VCaP (cell line): ENCODE data around the gene CDH18.

Experiments
- H3K27ac ChIP-seq: fragments of 450-650 bp; 2 replicates; pipeline ENCODE4 v1.5.1; 2017
- TF ChIP-seq, protein P1 (sequence below): fragments of 450-650 bp; conservative IDR thresholded peaks from 2 replicates; pipeline ENCODE4 v1.5.1; 2017; ENCODE audit warnings: mild to moderate bottlenecking, moderate library complexity

Gene CDH18

DNA sequence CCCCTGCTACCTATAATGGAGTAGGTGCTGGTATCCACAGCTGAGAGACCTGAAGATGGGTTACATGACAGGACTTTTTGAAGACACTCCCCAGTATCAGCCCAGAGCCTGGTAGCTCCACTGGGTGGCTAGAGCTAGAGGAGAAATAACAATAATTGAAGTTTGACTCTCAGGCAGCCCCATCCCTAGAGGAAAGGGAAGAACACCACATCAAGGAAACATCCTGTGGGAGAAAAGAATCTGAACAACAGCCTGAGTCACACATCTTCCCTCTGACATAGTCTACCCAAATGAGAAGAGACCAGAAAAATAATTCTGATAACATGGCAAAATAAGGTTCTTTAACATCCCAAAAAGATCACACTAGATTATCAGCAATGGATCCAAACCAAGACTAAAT is 432.1 kb downstream of the CDH18 start:
- TF ChIP-seq, protein P1, sequence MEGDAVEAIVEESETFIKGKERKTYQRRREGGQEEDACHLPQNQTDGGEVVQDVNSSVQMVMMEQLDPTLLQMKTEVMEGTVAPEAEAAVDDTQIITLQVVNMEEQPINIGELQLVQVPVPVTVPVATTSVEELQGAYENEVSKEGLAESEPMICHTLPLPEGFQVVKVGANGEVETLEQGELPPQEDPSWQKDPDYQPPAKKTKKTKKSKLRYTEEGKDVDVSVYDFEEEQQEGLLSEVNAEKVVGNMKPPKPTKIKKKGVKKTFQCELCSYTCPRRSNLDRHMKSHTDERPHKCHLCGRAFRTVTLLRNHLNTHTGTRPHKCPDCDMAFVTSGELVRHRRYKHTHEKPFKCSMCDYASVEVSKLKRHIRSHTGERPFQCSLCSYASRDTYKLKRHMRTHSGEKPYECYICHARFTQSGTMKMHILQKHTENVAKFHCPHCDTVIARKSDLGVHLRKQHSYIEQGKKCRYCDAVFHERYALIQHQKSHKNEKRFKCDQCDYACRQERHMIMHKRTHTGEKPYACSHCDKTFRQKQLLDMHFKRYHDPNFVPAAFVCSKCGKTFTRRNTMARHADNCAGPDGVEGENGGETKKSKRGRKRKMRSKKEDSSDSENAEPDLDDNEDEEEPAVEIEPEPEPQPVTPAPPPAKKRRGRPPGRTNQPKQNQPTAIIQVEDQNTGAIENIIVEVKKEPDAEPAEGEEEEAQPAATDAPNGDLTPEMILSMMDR, result no peak
- H3K27ac ChIP-seq, result no peak overlapping the region

DNA sequence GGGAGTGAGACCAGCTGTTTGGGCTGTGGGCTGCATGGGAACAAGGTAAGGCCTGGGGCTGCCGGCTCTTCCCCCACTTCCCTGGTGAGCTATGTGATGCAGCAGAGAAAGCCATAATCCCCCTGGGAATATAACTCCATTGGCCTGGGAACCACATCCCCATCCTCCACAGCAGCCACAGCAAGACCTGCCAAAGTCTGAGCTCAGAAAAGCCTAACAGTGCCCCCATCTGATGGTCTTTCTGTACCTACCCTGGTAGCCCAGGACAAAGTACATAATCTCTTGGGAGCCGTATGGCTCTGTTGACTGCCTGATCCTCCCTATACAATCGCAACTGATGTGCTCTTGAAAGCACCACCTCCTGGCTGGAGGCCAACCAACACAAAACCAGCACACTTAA is 432.6 kb downstream of the CDH18 start:
- no peak overlapping the region for H3K27ac ChIP-seq
- TF ChIP-seq, protein P1, result no peak

GRCh38 chr5:19554524-19554923 is 433.5 kb downstream of the CDH18 start:
- TF ChIP-seq, protein P1, result no peak
- no peak overlapping the region for H3K27ac ChIP-seq

- TF ChIP-seq, protein P1, result no peak
These were observed 440.4 kb downstream of the CDH18 start for GRCh38 chr5:19547640-19548039.

GRCh38 chr5:19546521-19546920 is 441.5 kb downstream of the CDH18 start:
- no peak overlapping the region for H3K27ac ChIP-seq
- TF ChIP-seq, protein P1, result no peak

More at GRCh38 chr5:19547640-19548039, 440.4 kb downstream of the CDH18 start:
- no peak overlapping the region for H3K27ac ChIP-seq

- H3K27ac ChIP-seq, result no peak overlapping the region
- TF ChIP-seq, protein P1, result no peak
These were observed 449.4 kb downstream of the CDH18 start for GRCh38 chr5:19538607-19539006.

- TF ChIP-seq, protein P1, result no peak
- no peak overlapping the region for H3K27ac ChIP-seq
These were observed 451.6 kb downstream of the CDH18 start for GRCh38 chr5:19536387-19536786.

GRCh38 chr5:19534751-19535150 is 453.2 kb downstream of the CDH18 start:
- H3K27ac ChIP-seq, result no peak overlapping the region
- TF ChIP-seq, protein P1, result no peak
